Caco-2 (cell line): ENCODE results near the gene GRIN2D. TPM values are rescaled to one million over a fixed set of nuclear protein-coding genes. Genes with fewer than 3 reads are reported as not detected.

ENCODE experiments used
- BruUV-seq: library from RNA; stranded (reverse); fragments of 400-500 nt; replicated peaks from 2 replicates; lab custom pipeline; 2021; lab: Mats Ljungman, UMichigan
- CTCF ChIA-PET: fragments of 300-600 bp; sonication (Branson Sonifier 250); formaldehyde crosslinking; loops from one replicate; lab custom pipeline; 2022; ENCODE audit warnings: antibody characterized with exemption; lab: Charles Lee
- POLR2A ChIA-PET: fragments of 300-600 bp; sonication (Branson Sonifier 250); formaldehyde crosslinking; loops from one replicate; lab custom pipeline; 2022; ENCODE audit warnings: antibody characterized with exemption; lab: Charles Lee
- DNase-seq, 2 experiments: peaks; one replicate each; pipeline versions ENCODE4 v3.0.0 to v3.0.0-alpha.2; 2020 to 2022
- H3K27me3 ChIP-seq: replicated peaks from 2 replicates; pipeline ENCODE4 v1.6.0; 2011; ENCODE audit warnings: low read length; ENCODE audit not compliant: control insufficient read depth, insufficient read depth
- H3K36me3 ChIP-seq: 2 replicates; pipeline ENCODE4 v1.5.1; 2011; ENCODE audit warnings: low read length; ENCODE audit not compliant: control insufficient read depth, insufficient read depth
- H3K4me1 ChIP-seq: fragments of 250-450 bp; sonication (Bioruptor Pico); 2 replicates; pipeline ENCODE4 v1.5.1; 2020; ENCODE audit warnings: mild to moderate bottlenecking
- H3K4me3 ChIP-seq: 2 replicates; pipeline ENCODE4 v1.5.1; 2011; ENCODE audit warnings: low read depth, mild to moderate bottlenecking, control low read depth, low read length
- H3K9me3 ChIP-seq: fragments of 250-450 bp; sonication (Bioruptor Pico); 2 replicates; pipeline ENCODE4 v1.5.1; 2020; ENCODE audit warnings: mild to moderate bottlenecking, moderate library complexity
- H3K27ac Mint-ChIP-seq: one replicate; pipeline ENCODE4 v1.8.0; 2022; ENCODE audit warnings: mixed read lengths; ENCODE audit not compliant: unreplicated experiment
- H3K27me3 Mint-ChIP-seq: one replicate; pipeline ENCODE4 v1.8.0; 2022; ENCODE audit warnings: mixed read lengths; ENCODE audit not compliant: insufficient read depth, unreplicated experiment
- H3K36me3 Mint-ChIP-seq: one replicate; pipeline ENCODE4 v1.8.0; 2022; ENCODE audit warnings: mild to moderate bottlenecking, mixed read lengths; ENCODE audit not compliant: insufficient read depth, unreplicated experiment
- H3K4me1 Mint-ChIP-seq: one replicate; pipeline ENCODE4 v1.8.0; 2022; ENCODE audit warnings: low read depth, mixed read lengths; ENCODE audit not compliant: unreplicated experiment
- H3K4me3 Mint-ChIP-seq: one replicate; pipeline ENCODE4 v1.8.0; 2022; ENCODE audit warnings: mild to moderate bottlenecking, moderate library complexity, mixed read lengths; ENCODE audit not compliant: unreplicated experiment
- H3K9me3 Mint-ChIP-seq: one replicate; pipeline ENCODE4 v1.8.0; 2022; ENCODE audit warnings: mixed read lengths; ENCODE audit not compliant: unreplicated experiment
- intact Hi-C: fragments of 100-400 bp; cut with micrococcal nuclease; formaldehyde crosslinking; loops from one replicate; pipeline ENCODE4 v1.10.0; 2022; ENCODE audit not compliant: unreplicated experiment
- total RNA-seq: library from RNA; stranded (reverse); gene quantifications from 2 replicates; pipeline ENCODE4 v1.2.3, GENCODE V29; 2022
- TF ChIP-seq, protein P1 (sequence below), 2 experiments: fragments of 200-600 bp in 1 of 2; IDR thresholded peaks; 1 replicate in 1 of 2; 2 replicates in 1 of 2; pipeline versions ENCODE4 v1.5.1 to v1.8.0; 2011 to 2022; ENCODE audit warnings: antibody characterized with exemption in 1 of 2, control low read depth in 1 of 2, inconsistent platforms in 1 of 2, low read depth in 1 of 2, low read length in 1 of 2, mild to moderate bottlenecking in 1 of 2, moderate library complexity in 1 of 2; ENCODE audit not compliant: insufficient read depth in 1 of 2, severe bottlenecking in 1 of 2, unreplicated experiment in 1 of 2

Gene GRIN2D
- total RNA-seq, 1 experiment from 2014 or later: 6.5 TPM

DNA sequence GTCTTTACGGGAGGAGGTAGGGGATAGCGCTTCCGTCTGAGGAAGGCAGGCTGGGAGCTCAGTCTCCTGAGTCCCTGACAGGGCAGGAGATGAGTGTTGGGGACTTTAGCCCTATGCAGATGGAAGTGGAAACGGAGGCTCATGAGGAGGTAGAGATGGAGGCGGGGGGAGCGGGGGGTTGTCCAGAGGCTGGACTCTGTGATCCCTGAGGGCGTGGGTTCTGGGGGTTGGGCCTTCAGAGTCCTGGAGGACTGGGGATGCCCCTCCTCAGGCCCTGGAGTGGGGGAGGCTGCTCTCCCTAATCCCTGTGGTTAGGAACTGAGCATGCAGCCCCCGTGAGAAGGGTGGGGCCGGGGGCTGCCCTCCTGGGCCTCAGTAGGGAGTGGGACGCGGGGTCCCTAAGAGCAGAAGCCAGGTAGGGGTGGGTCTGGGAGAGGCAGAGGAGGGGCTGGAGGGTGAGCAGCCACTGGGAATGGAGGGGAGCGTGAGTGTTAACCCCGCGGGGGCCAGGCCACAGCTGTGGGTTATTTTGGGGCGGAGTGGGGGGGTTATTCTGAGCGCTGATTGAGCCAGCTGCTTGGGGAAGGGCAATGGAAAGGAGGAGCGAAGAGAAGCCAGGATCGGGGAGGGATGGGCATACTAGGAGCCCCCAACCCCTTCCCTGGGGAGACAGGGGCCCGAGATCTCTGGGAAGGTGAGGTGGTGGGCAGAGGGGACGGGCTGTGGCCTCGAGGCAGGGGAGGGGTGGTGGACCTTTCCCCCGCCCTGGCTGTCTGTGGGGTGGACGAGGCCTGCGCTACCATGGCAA is 2.8 kb downstream of the GRIN2D start:
- DNase-seq: peak in 1 of 2 experiments; percentile 61
- intact Hi-C loops: no loop called here
- Mint-ChIP-seq H3K36me3 (peaks cover 46% of the 10 kb centered on the region), H3K4me1 (peaks cover 54% of the 10 kb centered on the region), H3K9me3 (peaks cover 10% of the 10 kb centered on the region), H3K27me3 (no peaks in the 10 kb centered on the region), H3K4me3 (peak overlapping the region; percentile 66), H3K27ac (no peak overlapping the region)
- peaks cover 47% of the 10 kb centered on the region for H3K4me1 ChIP-seq
- no peak overlapping the region for H3K4me3 ChIP-seq
- BruUV-seq: no TSS peak
- no peaks in the 10 kb centered on the region for H3K27me3 ChIP-seq
- ChIA-PET POLR2A (interaction anchor here (0.5 kb wide), 1 partner anchor 1171 kb away, joined by 4 read pairs; no protein-coding TSS in a partner anchor), CTCF (no interaction called here)
- TF ChIP-seq, protein P1, sequence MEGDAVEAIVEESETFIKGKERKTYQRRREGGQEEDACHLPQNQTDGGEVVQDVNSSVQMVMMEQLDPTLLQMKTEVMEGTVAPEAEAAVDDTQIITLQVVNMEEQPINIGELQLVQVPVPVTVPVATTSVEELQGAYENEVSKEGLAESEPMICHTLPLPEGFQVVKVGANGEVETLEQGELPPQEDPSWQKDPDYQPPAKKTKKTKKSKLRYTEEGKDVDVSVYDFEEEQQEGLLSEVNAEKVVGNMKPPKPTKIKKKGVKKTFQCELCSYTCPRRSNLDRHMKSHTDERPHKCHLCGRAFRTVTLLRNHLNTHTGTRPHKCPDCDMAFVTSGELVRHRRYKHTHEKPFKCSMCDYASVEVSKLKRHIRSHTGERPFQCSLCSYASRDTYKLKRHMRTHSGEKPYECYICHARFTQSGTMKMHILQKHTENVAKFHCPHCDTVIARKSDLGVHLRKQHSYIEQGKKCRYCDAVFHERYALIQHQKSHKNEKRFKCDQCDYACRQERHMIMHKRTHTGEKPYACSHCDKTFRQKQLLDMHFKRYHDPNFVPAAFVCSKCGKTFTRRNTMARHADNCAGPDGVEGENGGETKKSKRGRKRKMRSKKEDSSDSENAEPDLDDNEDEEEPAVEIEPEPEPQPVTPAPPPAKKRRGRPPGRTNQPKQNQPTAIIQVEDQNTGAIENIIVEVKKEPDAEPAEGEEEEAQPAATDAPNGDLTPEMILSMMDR (IDR thresholded peaks at IDR 0.05; ENCODE audit: insufficient read depth in 1 of 2, low read depth in 1 of 2, low read length in 1 of 2, severe bottlenecking in 1 of 2, unreplicated experiment in 1 of 2): no peak
- H3K36me3 ChIP-seq: no peaks in the 10 kb centered on the region
- no peaks in the 10 kb centered on the region for H3K9me3 ChIP-seq

DNA sequence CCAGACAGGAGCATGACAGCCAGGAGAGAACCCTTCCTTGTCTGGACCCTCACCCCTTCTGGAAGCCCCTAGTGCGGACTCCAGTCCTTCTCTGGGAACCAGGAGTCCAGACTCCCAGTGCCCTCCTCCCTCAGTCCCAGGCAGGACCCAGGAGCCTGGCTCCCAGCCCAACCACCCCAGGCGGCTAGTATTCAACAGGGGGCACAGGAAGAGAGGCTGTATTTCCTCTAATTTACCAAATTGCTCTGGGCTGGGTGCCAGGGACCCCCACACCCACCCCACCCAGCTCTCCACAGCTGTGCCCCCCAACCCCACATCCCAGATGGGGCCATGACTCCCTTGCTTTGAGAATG is 3.3 kb downstream of the GRIN2D start:
- peak overlapping the region; percentile 83 for H3K4me3 Mint-ChIP-seq
- Histone ChIP-seq H3K4me1 (peaks cover 47% of the 10 kb centered on the region), H3K9me3 (no peaks in the 10 kb centered on the region), H3K27me3 (no peaks in the 10 kb centered on the region), H3K4me3 (no peak overlapping the region), H3K36me3 (no peaks in the 10 kb centered on the region)
- TF ChIP-seq, protein P1 (IDR thresholded peaks at IDR 0.05; ENCODE audit: insufficient read depth in 1 of 2, low read depth in 1 of 2, low read length in 1 of 2, severe bottlenecking in 1 of 2, unreplicated experiment in 1 of 2): no peak
- peaks cover 54% of the 10 kb centered on the region for H3K4me1 Mint-ChIP-seq
- ChIA-PET POLR2A (no interaction called here), CTCF (no interaction called here)
- no peaks in the 10 kb centered on the region for H3K27me3 Mint-ChIP-seq
- no peak for DNase-seq
- intact Hi-C loops: no loop called here
- peaks cover 40% of the 10 kb centered on the region for H3K36me3 Mint-ChIP-seq
- H3K9me3 Mint-ChIP-seq: peaks cover 10% of the 10 kb centered on the region
- H3K27ac Mint-ChIP-seq: no peak overlapping the region
- BruUV-seq: no TSS peak

DNA sequence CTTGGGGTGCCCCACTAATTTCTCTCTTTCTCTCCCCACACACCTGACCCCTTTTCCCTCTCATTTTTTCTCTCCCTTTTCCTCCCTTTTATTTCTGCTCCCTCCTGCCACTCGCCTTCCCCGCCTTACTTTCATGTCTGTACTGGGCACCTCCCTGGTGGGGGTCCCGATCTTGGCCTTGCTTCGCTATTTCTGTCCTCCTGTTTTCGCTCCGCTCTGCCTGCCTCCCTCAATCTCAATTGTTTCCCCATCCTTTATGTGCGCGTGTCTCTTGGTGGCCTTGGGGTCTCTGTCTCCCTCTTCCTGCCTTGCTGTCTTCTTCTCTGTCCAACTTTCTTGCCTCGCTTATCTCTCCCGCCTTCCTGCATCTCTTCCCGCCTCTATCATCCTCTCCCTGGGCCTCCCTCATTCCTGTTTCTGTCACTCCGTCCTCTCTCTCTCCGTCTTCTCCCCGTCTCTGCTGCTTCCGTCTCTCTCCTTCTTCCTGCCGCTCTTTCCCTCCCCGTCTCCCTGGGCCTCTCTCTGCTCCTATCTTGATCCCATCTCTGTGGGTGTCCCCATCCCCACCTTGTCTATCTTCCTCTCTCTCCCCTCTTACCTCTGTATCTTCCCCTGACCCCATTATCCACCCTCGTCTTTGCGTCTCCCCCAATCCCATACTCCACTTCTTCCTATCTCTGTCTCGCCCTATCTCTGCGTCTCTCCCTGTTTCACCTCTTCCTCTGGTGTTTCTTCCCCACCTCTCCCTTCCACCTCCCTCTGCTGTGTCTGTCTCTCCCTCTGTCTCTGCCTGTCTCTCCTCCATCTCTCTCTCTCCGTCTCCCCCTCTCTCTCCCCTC is 4.0 kb downstream of the GRIN2D start:
- Mint-ChIP-seq H3K9me3 (peaks cover 10% of the 10 kb centered on the region), H3K4me1 (peaks cover 56% of the 10 kb centered on the region), H3K4me3 (peak overlapping the region; percentile 83), H3K27ac (peak overlapping the region; percentile 67), H3K36me3 (peaks cover 33% of the 10 kb centered on the region), H3K27me3 (no peaks in the 10 kb centered on the region)
- no peaks in the 10 kb centered on the region for H3K36me3 ChIP-seq
- TSS peak; percentile 40 for BruUV-seq
- ChIA-PET CTCF (no interaction called here), POLR2A (no interaction called here)
- peaks cover 46% of the 10 kb centered on the region for H3K4me1 ChIP-seq
- H3K9me3 ChIP-seq: no peaks in the 10 kb centered on the region
- no peak for DNase-seq
- TF ChIP-seq, protein P1 (IDR thresholded peaks at IDR 0.05; ENCODE audit: insufficient read depth in 1 of 2, low read depth in 1 of 2, low read length in 1 of 2, severe bottlenecking in 1 of 2, unreplicated experiment in 1 of 2): no peak
- intact Hi-C loops: loop anchor here (2.0 kb wide), 2 partner anchors 17 to 33 kb away; partner anchors contain the start of gene SYNGR4
- no peaks in the 10 kb centered on the region for H3K27me3 ChIP-seq
- peak overlapping the region; percentile 51 for H3K4me3 ChIP-seq
